Ammon's horn (tissue), 1 donor: ENCODE measurements around the gene LGALS9B.
"Not testable (repeated sequence)": the region's sequence is repeated elsewhere in the genome, so short reads cannot be mapped to it uniquely, and the experiment has no call there.

Source experiments
- DNase-seq: peaks from one replicate; pipeline ENCODE4 v3.0.0-alpha.2; 2016; ENCODE audit warnings: low spot score

The LGALS9B gene

GRCh38 chr17:20416381-20416911 lies 50.9 kb downstream of the LGALS9B start:
- not testable (repeated sequence) for DNase-seq

- DNase-seq = not testable (repeated sequence)
Observed at GRCh38 chr17:20415479-20415878, 51.9 kb downstream of the LGALS9B start.

GRCh38 chr17:20401306-20402022 lies 65.9 kb downstream of the LGALS9B start:
- DNase-seq = not testable (repeated sequence)

GRCh38 chr17:20400559-20401305 lies 66.6 kb downstream of the LGALS9B start:
- DNase-seq = not testable (repeated sequence)
